NAMALWA (cell line): ENCODE data around the gene MPHOSPH6.
"Not testable (repeated sequence)": the region's sequence is repeated elsewhere in the genome, so short reads cannot be mapped to it uniquely, and the experiment has no call there.

Experiments used
- DNase-seq: peaks from one replicate; pipeline ENCODE4 v3.0.0-alpha.2; 2015; ENCODE audit warnings: low spot score

Gene MPHOSPH6

DNA sequence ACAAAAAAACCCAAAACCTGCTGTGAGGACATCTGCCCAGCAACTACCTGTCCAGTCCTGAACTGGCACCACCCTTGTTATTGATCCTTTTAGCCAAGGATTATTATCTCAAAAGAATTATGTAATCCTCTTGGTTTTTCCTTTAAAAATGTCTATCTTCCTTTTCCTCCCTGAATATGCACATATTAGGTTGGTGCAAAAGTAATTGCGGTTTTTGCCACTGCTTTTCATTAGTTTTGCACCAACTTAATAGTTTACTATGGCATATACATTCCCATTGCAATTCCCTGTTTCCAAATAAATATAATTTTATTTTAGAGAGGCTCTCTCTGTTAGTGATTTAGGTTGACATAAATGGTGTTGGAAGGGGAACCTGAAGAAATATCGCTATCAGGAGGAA, 51.3 kb downstream of the MPHOSPH6 start:
- no peak for DNase-seq

DNA sequence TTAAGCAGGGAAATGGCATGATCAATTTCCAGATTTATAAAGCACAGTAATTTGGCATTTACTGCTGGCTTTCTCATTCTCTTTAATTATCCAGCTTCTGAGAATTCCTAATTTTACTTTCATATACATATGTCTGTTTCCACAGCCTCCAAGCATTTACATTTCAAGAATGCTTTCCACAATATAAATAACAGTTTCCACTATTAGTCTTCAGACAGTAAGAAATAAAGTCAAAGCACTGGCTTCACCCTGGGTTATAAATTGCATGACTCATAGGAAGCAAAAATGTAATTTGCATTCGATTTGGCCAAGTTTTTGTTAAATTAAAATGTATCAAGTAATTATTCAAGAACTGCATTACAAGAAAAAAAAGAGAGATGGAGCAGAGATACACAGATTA, 53.5 kb downstream of the MPHOSPH6 start:
- no peak for DNase-seq

DNA sequence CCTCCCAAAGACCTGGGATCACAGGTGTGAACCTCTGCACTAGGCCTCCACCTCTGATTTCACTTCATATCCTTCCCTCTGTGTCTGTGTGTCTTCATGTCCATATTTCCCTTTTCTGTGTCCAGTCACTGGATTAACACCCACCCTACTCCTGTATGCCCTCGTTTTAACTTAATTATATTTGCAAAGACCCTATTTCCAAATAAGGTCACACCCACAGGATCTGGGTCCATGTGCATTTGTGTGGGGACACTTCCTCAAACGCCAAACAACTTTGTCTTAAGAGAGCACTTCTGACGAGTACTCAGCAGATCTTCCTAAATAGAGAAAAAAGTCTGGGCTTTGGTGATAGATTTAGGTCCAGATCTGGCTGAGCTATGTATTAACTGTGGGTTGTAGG, 56.3 kb downstream of the MPHOSPH6 start:
- no peak for DNase-seq

DNA sequence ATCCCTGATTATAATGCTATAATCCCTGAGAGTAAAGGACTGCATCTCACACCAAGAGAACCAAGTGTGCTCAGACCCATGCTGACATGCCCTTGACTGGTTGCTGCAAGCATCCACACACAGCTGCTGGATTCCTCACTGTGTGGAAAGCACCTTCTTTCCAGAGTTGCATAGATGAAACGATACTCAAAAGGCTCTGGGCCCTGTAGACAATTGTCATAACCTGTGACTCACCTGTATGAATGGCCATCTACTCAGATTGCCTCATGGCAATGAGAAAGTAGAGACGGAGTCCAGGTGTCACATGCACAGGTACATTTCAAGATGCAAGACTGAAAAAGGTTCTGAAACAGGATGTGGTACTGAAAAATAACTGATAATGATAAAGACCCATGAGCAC, 58.1 kb downstream of the MPHOSPH6 start:
- DNase-seq = no peak

DNA sequence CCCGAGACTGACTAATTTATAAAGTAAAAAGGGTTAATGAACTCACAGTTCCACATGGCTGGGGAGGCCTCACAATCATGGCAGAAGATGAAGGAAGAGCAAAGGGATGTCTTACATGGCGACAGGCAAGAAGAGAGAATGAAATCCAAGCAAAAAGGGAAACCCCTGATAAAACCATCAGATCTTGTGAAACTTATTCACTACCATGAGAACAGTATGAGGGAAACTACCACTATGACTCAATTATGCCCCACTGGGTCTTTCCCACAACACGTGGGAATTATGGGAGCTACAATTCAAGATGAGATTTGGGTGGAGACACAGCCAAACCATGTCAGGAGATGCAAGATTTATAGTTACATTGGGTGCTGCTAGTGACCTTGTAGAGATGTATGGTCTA, 60.8 kb downstream of the MPHOSPH6 start:
- DNase-seq = not testable (repeated sequence)

DNA sequence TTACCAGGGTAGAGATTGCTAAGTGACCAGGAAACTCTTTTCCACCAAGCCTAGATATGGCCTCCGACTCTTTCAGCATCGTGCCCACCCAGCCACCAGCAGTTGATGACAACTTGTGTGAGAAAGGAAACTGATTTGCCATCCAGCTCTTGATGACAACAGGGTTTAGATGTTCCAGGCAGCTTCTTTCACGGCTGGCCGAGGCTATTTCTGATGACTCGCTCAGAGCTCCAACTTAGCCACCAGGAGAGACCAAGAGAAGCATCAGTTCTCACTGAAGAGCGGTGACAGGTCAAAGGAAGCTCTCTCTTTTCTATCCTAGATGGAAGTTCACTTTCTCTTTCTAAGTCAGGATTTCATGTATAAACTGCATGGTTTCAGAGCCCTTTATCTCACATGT, 61.2 kb downstream of the MPHOSPH6 start:
- no peak for DNase-seq

DNA sequence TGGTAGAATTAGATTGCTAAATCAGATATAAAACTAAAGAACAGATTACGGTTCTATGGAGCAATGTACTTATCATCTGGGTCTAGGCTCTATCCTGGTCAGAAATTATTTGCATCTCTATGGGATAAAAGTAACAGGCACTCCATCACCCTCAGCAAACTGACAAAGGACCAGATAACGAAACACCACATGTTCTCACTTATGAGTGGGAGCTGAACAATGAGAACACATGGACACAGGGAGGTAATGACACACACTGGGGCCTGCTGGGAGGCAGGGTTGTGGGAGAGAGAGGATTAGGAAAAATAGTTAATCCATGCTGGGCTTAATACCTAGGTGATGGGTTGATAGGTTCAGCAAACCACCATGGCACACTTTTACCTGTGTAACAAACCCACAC, 61.9 kb downstream of the MPHOSPH6 start:
- no peak for DNase-seq

DNA sequence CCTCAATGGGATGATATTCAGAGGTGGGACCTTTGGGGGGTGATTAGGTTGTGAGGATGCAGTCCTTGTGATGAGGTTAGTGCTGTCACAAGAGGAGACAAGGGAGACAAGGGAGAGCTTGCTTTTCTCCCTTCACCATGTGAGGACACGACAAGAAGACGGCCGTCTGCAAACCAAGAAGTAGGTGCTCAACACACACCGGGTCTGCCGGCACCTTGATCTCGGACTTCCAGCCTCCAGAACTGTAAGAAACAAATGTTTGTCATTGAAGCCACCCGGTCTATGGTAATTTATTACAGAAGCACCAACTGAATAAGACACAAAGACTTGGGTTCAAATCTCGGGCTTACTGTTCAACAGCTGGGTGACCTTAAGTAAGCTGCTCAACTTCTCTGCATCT, 64.9 kb downstream of the MPHOSPH6 start:
- no peak for DNase-seq
